ENCODE data around the gene MLLT6.
"Not testable (repeated sequence)": the region's sequence is repeated elsewhere in the genome, so short reads cannot be mapped to it uniquely, and the experiment has no call there.

Gene MLLT6

GRCh38 chr17:38724337-38724988 lies 19.4 kb downstream of the MLLT6 start:
- no peaks in the 10 kb centered on the region for H3K9me2 ChIP-seq (replicated peaks; ENCODE audit: low read depth, low read length)
- H2AFZ ChIP-seq (ENCODE audit: low read length): no peak overlapping the region
- H3K4me2 ChIP-seq (ENCODE audit: low read depth, low read length, poor library complexity, severe bottlenecking): no peak overlapping the region
- H3K4me1 ChIP-seq (ENCODE audit: insufficient read depth, low read length, poor library complexity, severe bottlenecking): peaks cover 26% of the 10 kb centered on the region
- TF ChIP-seq CTCF (conservative IDR thresholded peaks at IDR 0.05; ENCODE audit: low read length): no peak
- TF ChIP-seq EZH2phosphoT487 (IDR thresholded peaks at IDR 0.05; ENCODE audit: borderline replicate concordance): no peak
- H3F3A ChIP-seq (ENCODE audit: low read depth): no peaks in the 10 kb centered on the region
- no peak overlapping the region for H3K9ac ChIP-seq (ENCODE audit: low read depth, low read length, poor library complexity, severe bottlenecking)
- H3K9me3 ChIP-seq (ENCODE audit: insufficient read depth, low read depth, low read length): no peaks in the 10 kb centered on the region
- H4K20me1 ChIP-seq (ENCODE audit: insufficient read depth, low read length, poor library complexity, severe bottlenecking): peaks cover 5% of the 10 kb centered on the region
- H3K27me3 ChIP-seq (ENCODE audit: insufficient read depth, low read length, poor library complexity, severe bottlenecking): no peaks in the 10 kb centered on the region
- peaks cover 6% of the 10 kb centered on the region for H3K79me2 ChIP-seq (ENCODE audit: insufficient read depth, low read length)
- no peaks in the 10 kb centered on the region; the same call in 1 of the 2 replicates for H3K36me3 ChIP-seq (ENCODE audit: insufficient read depth, low read length)
- no peak overlapping the region for H3K4me3 ChIP-seq (ENCODE audit: low read length, poor library complexity, severe bottlenecking)

GRCh38 chr17:38725066-38725465 lies 20.0 kb downstream of the MLLT6 start:
- H3K4me3 ChIP-seq (ENCODE audit: low read length, poor library complexity, severe bottlenecking): no peak overlapping the region
- H3K4me1 ChIP-seq (ENCODE audit: insufficient read depth, low read length, poor library complexity, severe bottlenecking): peaks cover 29% of the 10 kb centered on the region
- H3K9me3 ChIP-seq (ENCODE audit: insufficient read depth, low read depth, low read length): no peaks in the 10 kb centered on the region
- H3K9ac ChIP-seq (ENCODE audit: low read depth, low read length, poor library complexity, severe bottlenecking): no peak overlapping the region
- H4K20me1 ChIP-seq (ENCODE audit: insufficient read depth, low read length, poor library complexity, severe bottlenecking): peaks cover 5% of the 10 kb centered on the region
- no peaks in the 10 kb centered on the region for H3F3A ChIP-seq (ENCODE audit: low read depth)
- H3K79me2 ChIP-seq (ENCODE audit: insufficient read depth, low read length): peaks cover 10% of the 10 kb centered on the region
- H3K27me3 ChIP-seq (ENCODE audit: insufficient read depth, low read length, poor library complexity, severe bottlenecking): no peaks in the 10 kb centered on the region
- H2AFZ ChIP-seq (ENCODE audit: low read length): no peak overlapping the region
- TF ChIP-seq EZH2phosphoT487 (IDR thresholded peaks at IDR 0.05; ENCODE audit: borderline replicate concordance) (no peak), CTCF (conservative IDR thresholded peaks at IDR 0.05; ENCODE audit: low read length) (no peak)
- no peaks in the 10 kb centered on the region; the same call in 1 of the 2 replicates for H3K36me3 ChIP-seq (ENCODE audit: insufficient read depth, low read length)
- no peaks in the 10 kb centered on the region for H3K9me2 ChIP-seq (replicated peaks; ENCODE audit: low read depth, low read length)
- no peak overlapping the region for H3K4me2 ChIP-seq (ENCODE audit: low read depth, low read length, poor library complexity, severe bottlenecking)

GRCh38 chr17:38726145-38726544 lies 21.1 kb downstream of the MLLT6 start:
- H3K36me3 ChIP-seq (ENCODE audit: insufficient read depth, low read length); H3K9me3 ChIP-seq (ENCODE audit: insufficient read depth, low read depth, low read length); H3K9ac ChIP-seq (ENCODE audit: low read depth, low read length, poor library complexity, severe bottlenecking); H3K9me2 ChIP-seq (replicated peaks; ENCODE audit: low read depth, low read length); H2AFZ ChIP-seq (ENCODE audit: low read length); H4K20me1 ChIP-seq (ENCODE audit: insufficient read depth, low read length, poor library complexity, severe bottlenecking); H3K27me3 ChIP-seq (ENCODE audit: insufficient read depth, low read length, poor library complexity, severe bottlenecking); H3K4me2 ChIP-seq (ENCODE audit: low read depth, low read length, poor library complexity, severe bottlenecking); H3F3A ChIP-seq (ENCODE audit: low read depth); H3K4me3 ChIP-seq (ENCODE audit: low read length, poor library complexity, severe bottlenecking): not testable (repeated sequence)
- Histone ChIP-seq H3K4me1 (ENCODE audit: insufficient read depth, low read length, poor library complexity, severe bottlenecking) (peaks cover 35% of the 10 kb centered on the region), H3K79me2 (ENCODE audit: insufficient read depth, low read length) (peaks cover 19% of the 10 kb centered on the region)

GRCh38 chr17:38727736-38728135 lies 22.7 kb downstream of the MLLT6 start:
- Histone ChIP-seq H3K27me3 (ENCODE audit: insufficient read depth, low read length, poor library complexity, severe bottlenecking) (no peaks in the 10 kb centered on the region), H3K79me2 (ENCODE audit: insufficient read depth, low read length) (peaks cover 19% of the 10 kb centered on the region), H3K9ac (ENCODE audit: low read depth, low read length, poor library complexity, severe bottlenecking) (peak overlapping the region; percentile 21), H3F3A (ENCODE audit: low read depth) (no peaks in the 10 kb centered on the region), H3K36me3 (ENCODE audit: insufficient read depth, low read length) (no peaks in the 10 kb centered on the region; the same call in 1 of the 2 replicates), H3K4me2 (ENCODE audit: low read depth, low read length, poor library complexity, severe bottlenecking) (peak overlapping the region; percentile 96), H4K20me1 (ENCODE audit: insufficient read depth, low read length, poor library complexity, severe bottlenecking) (peaks cover 5% of the 10 kb centered on the region), H3K9me2 (replicated peaks; ENCODE audit: low read depth, low read length) (no peaks in the 10 kb centered on the region), H3K9me3 (ENCODE audit: insufficient read depth, low read depth, low read length) (no peaks in the 10 kb centered on the region), H3K4me3 (ENCODE audit: low read length, poor library complexity, severe bottlenecking) (peak overlapping the region; percentile 35), H3K4me1 (ENCODE audit: insufficient read depth, low read length, poor library complexity, severe bottlenecking) (peaks cover 43% of the 10 kb centered on the region), H2AFZ (ENCODE audit: low read length) (no peak overlapping the region)
- no peak for TF ChIP-seq EZH2phosphoT487 (IDR thresholded peaks at IDR 0.05; ENCODE audit: borderline replicate concordance)
- TF ChIP-seq CTCF (conservative IDR thresholded peaks at IDR 0.05; ENCODE audit: low read length): no peak

All from Loucy (cell line).